K562 (cell line): Measurements from ENCODE around the gene PLCL1.

ENCODE experiments used
- ASH1L ChIP-seq: fragments of 450-650 bp; IDR thresholded peaks from 2 replicates; pipeline ENCODE4 v1.6.1; 2018; ENCODE audit warnings: borderline replicate concordance, mild to moderate bottlenecking, low read depth; ENCODE audit not compliant: partially characterized antibody
- CTCF ChIP-seq, 3 experiments: IDR thresholded peaks in 2 of 3; conservative IDR thresholded peaks in 1 of 3; 2 replicates each; pipeline ENCODE4 v1.5.1; 2011 to 2012; ENCODE audit warnings: low read length in 3 of 3, mild to moderate bottlenecking in 3 of 3, control low read depth in 2 of 3, improper control_type of control experiment in 1 of 3, inconsistent platforms in 1 of 3, low read depth in 1 of 3, mixed read lengths in 1 of 3, moderate library complexity in 1 of 3; ENCODE audit not compliant: insufficient read depth in 2 of 3
- MYBL2 ChIP-seq, 2 experiments: fragments of 450-650 bp in 1 of 2; sonication (generic) in 1 of 2; formaldehyde crosslinking in 1 of 2; IDR thresholded peaks; 2 replicates each; pipeline versions ENCODE4 v1.6.1 to v1.8.1; 2017 to 2022; ENCODE audit warnings: borderline replicate concordance in 1 of 2, inconsistent platforms in 1 of 2, low read depth in 1 of 2, mild to moderate bottlenecking in 1 of 2, missing genetic modification reagents in 1 of 2, moderate library complexity in 1 of 2

- TF ChIP-seq MYBL2 (IDR thresholded peaks at IDR 0.05; ENCODE audit: low read depth) (no peak), MYBL2 (CRISPR knock-in tag; IDR thresholded peaks at IDR 0.05; ENCODE audit: borderline replicate concordance) (no peak), ASH1L (no peak), CTCF (IDR thresholded peaks at IDR 0.05 in 2 of 3, conservative IDR thresholded peaks at IDR 0.05 in 1 of 3; ENCODE audit: insufficient read depth in 2 of 3, low read depth in 1 of 3, low read length in 3 of 3) (no peak)
Measured at GRCh38 chr2:198052741-198053140, 248.3 kb downstream of the PLCL1 start.
